Fibroblast of mammary gland (primary cell): ENCODE measurements around the gene CTNNA3.
"Not testable (repeated sequence)": the region's sequence is repeated elsewhere in the genome, so short reads cannot be mapped to it uniquely, and the experiment has no call there.

ENCODE experiments used
- DNase-seq: peaks from one replicate; pipeline ENCODE4 v3.0.0-alpha.2; 2010; ENCODE audit warnings: low read depth
- H3K4me3 ChIP-seq: 2 replicates; pipeline ENCODE4 v1.5.1; 2011; ENCODE audit warnings: low read depth, mild to moderate bottlenecking, low read length, moderate library complexity; ENCODE audit not compliant: control insufficient read depth
- TF ChIP-seq, protein P1 (sequence below): conservative IDR thresholded peaks from 2 replicates; pipeline ENCODE4 v1.5.1; 2011; ENCODE audit warnings: low read depth, low read length, inconsistent platforms; ENCODE audit not compliant: control insufficient read depth, insufficient read depth

Gene CTNNA3

GRCh38 chr10:67541411-67541810, 154.6 kb downstream of the CTNNA3 start:
- TF ChIP-seq, protein P1, sequence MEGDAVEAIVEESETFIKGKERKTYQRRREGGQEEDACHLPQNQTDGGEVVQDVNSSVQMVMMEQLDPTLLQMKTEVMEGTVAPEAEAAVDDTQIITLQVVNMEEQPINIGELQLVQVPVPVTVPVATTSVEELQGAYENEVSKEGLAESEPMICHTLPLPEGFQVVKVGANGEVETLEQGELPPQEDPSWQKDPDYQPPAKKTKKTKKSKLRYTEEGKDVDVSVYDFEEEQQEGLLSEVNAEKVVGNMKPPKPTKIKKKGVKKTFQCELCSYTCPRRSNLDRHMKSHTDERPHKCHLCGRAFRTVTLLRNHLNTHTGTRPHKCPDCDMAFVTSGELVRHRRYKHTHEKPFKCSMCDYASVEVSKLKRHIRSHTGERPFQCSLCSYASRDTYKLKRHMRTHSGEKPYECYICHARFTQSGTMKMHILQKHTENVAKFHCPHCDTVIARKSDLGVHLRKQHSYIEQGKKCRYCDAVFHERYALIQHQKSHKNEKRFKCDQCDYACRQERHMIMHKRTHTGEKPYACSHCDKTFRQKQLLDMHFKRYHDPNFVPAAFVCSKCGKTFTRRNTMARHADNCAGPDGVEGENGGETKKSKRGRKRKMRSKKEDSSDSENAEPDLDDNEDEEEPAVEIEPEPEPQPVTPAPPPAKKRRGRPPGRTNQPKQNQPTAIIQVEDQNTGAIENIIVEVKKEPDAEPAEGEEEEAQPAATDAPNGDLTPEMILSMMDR = no peak
- no peak for DNase-seq
- H3K4me3 ChIP-seq = no peak overlapping the region

- H3K4me3 ChIP-seq = no peak overlapping the region
- TF ChIP-seq, protein P1 = no peak
- DNase-seq = no peak
These were observed 156.7 kb downstream of the CTNNA3 start for GRCh38 chr10:67539312-67539711.

DNA sequence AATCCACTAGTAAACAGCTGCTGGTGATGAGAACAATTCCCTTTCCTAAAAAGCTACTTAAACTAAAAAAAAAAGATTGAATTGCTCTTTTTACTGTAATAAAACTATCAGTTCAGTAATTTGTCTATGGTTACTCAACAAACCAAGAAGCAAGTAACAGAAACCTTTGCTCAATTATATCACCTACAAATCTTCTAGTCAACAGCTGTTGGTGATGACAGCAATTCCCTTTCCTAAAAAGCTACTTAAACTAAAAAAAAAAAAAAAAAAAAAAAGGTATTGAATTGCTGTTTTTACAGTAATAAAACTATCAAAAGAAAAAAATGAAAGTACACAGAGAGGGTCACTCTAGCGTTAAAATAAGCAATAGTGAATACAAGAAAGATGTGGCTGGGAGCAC, 158.1 kb downstream of the CTNNA3 start:
- H3K4me3 ChIP-seq = no peak overlapping the region
- TF ChIP-seq, protein P1 = no peak
- DNase-seq = no peak

DNA sequence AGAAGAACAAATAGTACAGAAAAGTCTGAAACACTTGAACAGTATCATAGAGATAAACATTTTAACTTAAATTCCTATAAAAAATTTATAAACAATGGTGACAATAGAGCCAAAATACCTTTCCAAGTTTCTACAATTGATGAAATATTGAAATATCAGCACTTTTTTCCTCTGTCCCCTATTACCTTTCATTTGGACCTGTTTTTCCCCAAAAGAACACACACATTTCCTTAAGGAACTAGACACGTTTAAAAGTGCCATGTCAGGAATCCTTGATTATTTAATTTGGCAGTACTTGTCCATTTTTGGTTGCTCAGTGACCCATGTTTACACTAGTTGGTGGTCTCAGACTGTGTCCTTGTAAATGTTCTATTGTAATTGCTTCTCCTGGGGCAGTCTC, 162.6 kb downstream of the CTNNA3 start:
- no peak overlapping the region for H3K4me3 ChIP-seq
- no peak for DNase-seq
- TF ChIP-seq, protein P1 = no peak

DNA sequence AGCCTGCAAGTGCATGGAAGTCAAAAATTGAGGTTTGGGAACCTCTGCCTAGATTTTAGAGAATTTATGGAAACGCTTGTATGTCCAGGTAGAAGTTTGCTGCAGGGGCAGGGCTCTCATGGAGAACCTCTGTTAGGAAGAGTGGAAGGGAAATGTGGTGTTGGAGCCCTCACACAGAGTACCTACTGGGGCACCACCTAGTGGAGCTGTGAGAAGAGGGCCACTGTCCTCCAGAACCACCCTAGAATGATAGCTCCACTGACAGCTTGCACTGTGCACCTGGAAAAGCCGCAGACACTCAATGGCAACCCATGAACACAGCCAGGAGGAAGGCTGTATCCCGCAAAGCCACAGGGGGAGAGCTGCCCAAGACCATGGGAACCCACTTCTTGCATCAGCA, 165.0 kb downstream of the CTNNA3 start:
- not testable (repeated sequence) for H3K4me3 ChIP-seq

DNA sequence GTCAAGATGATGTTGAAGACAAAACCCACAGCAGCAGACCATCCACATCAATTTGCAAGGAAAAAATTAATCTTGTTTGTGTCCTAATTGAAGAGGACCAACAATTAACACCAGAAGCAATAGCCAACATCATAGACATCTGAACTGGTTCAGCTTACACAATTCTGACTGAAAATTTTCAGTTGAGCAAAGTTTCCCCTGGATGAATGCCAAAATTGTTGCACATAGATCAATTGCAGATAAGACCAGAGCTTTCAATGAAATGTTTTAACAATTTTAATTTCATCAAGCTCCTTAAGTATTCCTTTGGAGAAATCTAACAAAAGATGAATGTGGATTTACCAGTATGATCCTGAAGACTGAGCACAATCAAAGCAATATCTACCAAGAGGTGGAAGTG, 168.6 kb downstream of the CTNNA3 start:
- DNase-seq = no peak
- H3K4me3 ChIP-seq = no peak overlapping the region
- TF ChIP-seq, protein P1 = no peak

More for the DNA sequence above, 165.0 kb downstream of the CTNNA3 start:
- DNase-seq = not testable (repeated sequence)

DNA sequence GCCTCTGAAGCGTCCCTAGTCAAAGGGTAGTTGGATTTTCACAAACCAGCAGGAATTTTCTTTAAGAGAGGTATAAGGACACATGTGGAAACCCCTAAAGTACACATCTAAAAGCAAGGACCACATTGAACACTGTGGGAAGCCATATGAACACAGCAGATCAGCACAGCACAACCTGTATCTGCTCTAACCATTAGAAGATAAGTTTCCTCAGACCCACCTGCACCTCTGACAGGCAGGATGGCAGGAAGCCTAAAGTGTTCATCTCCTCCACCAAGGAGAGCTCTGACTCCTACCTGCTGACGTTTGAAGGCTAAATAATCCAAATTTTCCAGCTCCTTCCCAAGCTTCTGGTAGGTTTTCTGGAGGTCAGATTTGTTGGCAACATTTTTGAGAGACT, 174.4 kb downstream of the CTNNA3 start:
- no peak for DNase-seq
- H3K4me3 ChIP-seq = no peak overlapping the region
- TF ChIP-seq, protein P1 = no peak
